Erythroblast (primary cell): ENCODE data around the gene FSHR.

ENCODE experiments used
- GATA1 ChIP-seq: IDR thresholded peaks from 2 replicates; pipeline ENCODE4 v1.6.1; 2011; ENCODE audit warnings: low read depth, mild to moderate bottlenecking, control low read depth, low read length, moderate library complexity
- POLR2A ChIP-seq: IDR thresholded peaks from 2 replicates; pipeline ENCODE4 v1.6.1; 2011; ENCODE audit warnings: mild to moderate bottlenecking, low read length

- TF ChIP-seq POLR2A (no peak), GATA1 (no peak)
These were observed 238.4 kb downstream of the FSHR start for GRCh38 chr2:48915884-48916283.
